NB4 (cell line): ENCODE data around the gene LTBP2.

Source experiments
- DNase-seq: peaks from one replicate; pipeline ENCODE4 v3.0.0; 2010; ENCODE audit warnings: low read depth
- H3K4me3 ChIP-seq: one replicate; pipeline ENCODE4 v1.5.1; 2011; ENCODE audit warnings: mild to moderate bottlenecking, low read depth, low read length, moderate library complexity
- CTCF ChIP-seq: IDR thresholded peaks from one replicate; pipeline ENCODE4 v1.5.1; 2012; ENCODE audit warnings: low read depth, low read length
- MAX ChIP-seq: IDR thresholded peaks from 2 replicates; pipeline ENCODE4 v1.6.1; 2011; ENCODE audit warnings: low read depth, low read length
- MYC ChIP-seq: IDR thresholded peaks from 2 replicates; pipeline ENCODE4 v1.6.1; 2011; ENCODE audit warnings: low read depth, low read length
- POLR2A ChIP-seq: IDR thresholded peaks from 2 replicates; pipeline ENCODE4 v1.6.1; 2011; ENCODE audit warnings: mild to moderate bottlenecking; ENCODE audit not compliant: insufficient read length; ENCODE audit errors: extremely low read depth

LTBP2 gene

GRCh38 chr14:74635847-74636246, 23.8 kb upstream of the LTBP2 start:
- TF ChIP-seq MAX, result no peak
- H3K4me3 ChIP-seq, result no peak overlapping the region
- DNase-seq, result no peak

- no peak for TF ChIP-seq POLR2A
- TF ChIP-seq CTCF, result no peak
- no peak for DNase-seq
- no peak overlapping the region for H3K4me3 ChIP-seq
Measured at GRCh38 chr14:74634964-74635363, 22.9 kb upstream of the LTBP2 start.

- no peak for TF ChIP-seq CTCF
- TF ChIP-seq POLR2A, result no peak
- no peak for TF ChIP-seq MAX
- TF ChIP-seq MYC, result no peak
- no peak for DNase-seq
Measured at GRCh38 chr14:74634481-74634880, 22.4 kb upstream of the LTBP2 start.

GRCh38 chr14:74630881-74631690, 19.0 kb upstream of the LTBP2 start:
- no peak overlapping the region for H3K4me3 ChIP-seq

More at GRCh38 chr14:74634481-74634880, 22.4 kb upstream of the LTBP2 start:
- no peak overlapping the region for H3K4me3 ChIP-seq

GRCh38 chr14:74628418-74628817, 16.4 kb upstream of the LTBP2 start:
- no peak for DNase-seq
- no peak overlapping the region for H3K4me3 ChIP-seq
- TF ChIP-seq POLR2A, result no peak
- TF ChIP-seq CTCF, result no peak
- TF ChIP-seq MAX, result no peak
- no peak for TF ChIP-seq MYC

More at GRCh38 chr14:74630881-74631690, 19.0 kb upstream of the LTBP2 start:
- no peak for DNase-seq
- TF ChIP-seq POLR2A, result no peak
- TF ChIP-seq CTCF, result no peak
- TF ChIP-seq MAX, result no peak
- TF ChIP-seq MYC, result no peak

GRCh38 chr14:74627076-74627475, 15.0 kb upstream of the LTBP2 start:
- H3K4me3 ChIP-seq, result no peak overlapping the region
- TF ChIP-seq MYC (no peak), POLR2A (no peak), MAX (no peak), CTCF (no peak)
- DNase-seq, result peak; percentile 71
